HepG2 (cell line): ENCODE measurements around the gene MUSK. TPM values are rescaled to one million over a fixed set of nuclear protein-coding genes. Genes with fewer than 3 reads are reported as not detected.

Source experiments
- ATAC-seq: fragments of 200-7000 bp; cut with Tn5 transposase; 3 replicates; pipeline ENCODE4 v1.9.1; 2020; ENCODE audit warnings: mild to moderate bottlenecking, moderate library complexity
- BruUV-seq: library from RNA; stranded (reverse); fragments of 400-500 nt; replicated peaks from 2 replicates; lab custom pipeline; 2021; lab: Mats Ljungman, UMichigan
- CTCF ChIA-PET: fragments of 300-600 bp; formaldehyde crosslinking; extraction: SDS; loops from one replicate; lab custom pipeline; 2021; ENCODE audit warnings: low total read pairs, inconsistent platforms, low intra/inter-chr PET ratio; lab: Yijun Ruan, JAX
- POLR2A ChIA-PET: fragments of 350-600 bp; sonication (Branson Sonifier 250); formaldehyde crosslinking; loops from one replicate; lab custom pipeline; 2020; ENCODE audit warnings: antibody characterized with exemption, inconsistent platforms; lab: Yijun Ruan, JAX
- DNase-seq: peaks from one replicate; pipeline ENCODE4 v3.0.0-alpha.2; 2015; ENCODE audit warnings: low spot score
- FAIRE-seq: peaks from 3 replicates; lab custom pipeline; 2011; peaks lifted over from hg19 to GRCh38; lab: Jason Lieb, UNC
- H2AFZ ChIP-seq: one replicate; pipeline ENCODE4 v1.6.1; 2011; ENCODE audit warnings: low read length, inconsistent platforms
- H3K27ac ChIP-seq: fragments of 300-600 bp; 3 replicates; pipeline ENCODE4 v1.8.0; 2011; ENCODE audit warnings: mixed run types, mild to moderate bottlenecking, mixed read lengths, low read length, inconsistent platforms; ENCODE audit not compliant: insufficient read depth; ENCODE audit errors: extremely low read length
- H3K27me3 ChIP-seq, 2 experiments: fragments of 200-600 bp in 1 of 2; 2 replicates in 1 of 2; 3 replicates in 1 of 2; pipeline versions ENCODE4 v1.6.0 to v1.8.0; 2011; ENCODE audit warnings: low read length in 2 of 2, mild to moderate bottlenecking in 2 of 2, moderate library complexity in 2 of 2, inconsistent platforms in 1 of 2; ENCODE audit not compliant: insufficient read depth in 2 of 2, control insufficient read depth in 1 of 2
- H3K36me3 ChIP-seq, 2 experiments: fragments of 200-600 bp in 1 of 2; replicated peaks in 1 of 2; 2 replicates in 1 of 2; 3 replicates in 1 of 2; pipeline versions ENCODE4 v1.5.1 to v1.8.0; 2011; ENCODE audit warnings: low read length in 2 of 2, inconsistent platforms in 1 of 2; ENCODE audit not compliant: insufficient read depth in 2 of 2, control insufficient read depth in 1 of 2
- H3K4me1 ChIP-seq: 2 replicates; pipeline ENCODE4 v1.5.1; 2012; ENCODE audit warnings: low read length, inconsistent platforms; ENCODE audit not compliant: insufficient read depth
- H3K4me2 ChIP-seq: 2 replicates; pipeline ENCODE4 v1.6.0; 2011; ENCODE audit warnings: low read depth, low read length, inconsistent platforms
- H3K4me3 ChIP-seq, 3 experiments: fragments of 200-600 bp in 1 of 3; sonication (generic), shearing (Covaris generic) in 1 of 3; replicated peaks in 1 of 3; 2 replicates each; pipeline ENCODE4 v1.5.1; 2011 to 2016; ENCODE audit warnings: low read length in 3 of 3, inconsistent platforms in 2 of 3, low read depth in 2 of 3, mild to moderate bottlenecking in 2 of 3, control low read depth in 1 of 3, mixed read lengths in 1 of 3; ENCODE audit not compliant: insufficient read depth in 1 of 3
- H3K79me2 ChIP-seq: one replicate; pipeline ENCODE4 v1.6.1; 2011; ENCODE audit warnings: low read length, inconsistent platforms; ENCODE audit not compliant: insufficient read depth
- H3K9ac ChIP-seq: 2 replicates; pipeline ENCODE4 v1.6.0; 2011; ENCODE audit warnings: mild to moderate bottlenecking, low read depth, low read length, inconsistent platforms; ENCODE audit not compliant: insufficient read depth
- H3K9me3 ChIP-seq: 2 replicates; pipeline ENCODE4 v1.5.1; 2012; ENCODE audit warnings: mild to moderate bottlenecking, low read length
- H4K20me1 ChIP-seq: 2 replicates; pipeline ENCODE4 v1.6.0; 2011; ENCODE audit warnings: inconsistent platforms, mild to moderate bottlenecking, low read length, moderate library complexity; ENCODE audit not compliant: insufficient read depth
- CREB1 ChIP-seq, 2 experiments: fragments of 450-650 bp in 1 of 2; IDR thresholded peaks; 2 replicates each; pipeline ENCODE4 v1.6.1; 2016 to 2017; ENCODE audit warnings: control low read depth in 1 of 2, mild to moderate bottlenecking in 1 of 2, missing compliant biosample characterization in 1 of 2, missing genetic modification characterization in 1 of 2
- FOSL2 ChIP-seq: sonication (generic); formaldehyde crosslinking; IDR thresholded peaks from 2 replicates; pipeline ENCODE4 v1.4.0; 2020; ENCODE audit warnings: missing genetic modification reagents
- GATAD1 ChIP-seq: IDR thresholded peaks from 2 replicates; pipeline ENCODE4 v1.6.1; 2016; ENCODE audit warnings: missing genetic modification reagents, missing compliant biosample characterization
- HNF1B ChIP-seq: sonication (generic); formaldehyde crosslinking; IDR thresholded peaks from 2 replicates; pipeline ENCODE4 v1.5.1; 2020; ENCODE audit warnings: mild to moderate bottlenecking, moderate library complexity, missing genetic modification reagents
- HOXA3 ChIP-seq: sonication (generic); formaldehyde crosslinking; IDR thresholded peaks from 2 replicates; pipeline ENCODE4 v1.5.0; 2020; ENCODE audit warnings: missing genetic modification reagents
- MNT ChIP-seq: fragments of 450-650 bp; IDR thresholded peaks from 2 replicates; pipeline ENCODE4 v1.6.1; 2016
- NFATC3 ChIP-seq: sonication (generic); formaldehyde crosslinking; IDR thresholded peaks from 2 replicates; pipeline ENCODE4 v1.5.1; 2020; ENCODE audit warnings: mild to moderate bottlenecking, missing genetic modification reagents
- NFIB ChIP-seq: sonication (generic); formaldehyde crosslinking; IDR thresholded peaks from 2 replicates; pipeline ENCODE4 v1.9.0; 2021; ENCODE audit warnings: missing genetic modification reagents, mild to moderate bottlenecking, borderline replicate concordance
- ZNF546 ChIP-seq: sonication (generic); formaldehyde crosslinking; conservative IDR thresholded peaks from 2 replicates; pipeline ENCODE4 v1.8.1; 2023; ENCODE audit warnings: mild to moderate bottlenecking, missing genetic modification reagents
- ZNF703 ChIP-seq: sonication (generic); formaldehyde crosslinking; IDR thresholded peaks from 2 replicates; pipeline ENCODE4 v1.5.1; 2020; ENCODE audit warnings: missing genetic modification reagents, mild to moderate bottlenecking, moderate library complexity, borderline replicate concordance
- WGBS: methylation state at CpG from one replicate; pipeline ENCODE4 v1.1.6; 2017; ENCODE audit warnings: low lambda C conversion rate; 5-methylcytosine and 5-hydroxymethylcytosine counted together
- in situ Hi-C: cut with HindIII; loops from 2 replicates; pipeline ENCODE4 v1.10.0; 2017; ENCODE audit warnings: low pct_unique_long_range_greater_than_20kb; ENCODE audit not compliant: extremely low pct_ligation_motif_present
- intact Hi-C: fragments of 100-400 bp; cut with micrococcal nuclease; formaldehyde crosslinking; loops from one replicate; pipeline ENCODE4 v1.10.0; 2022; ENCODE audit not compliant: unreplicated experiment
- polyA plus RNA-seq, 8 experiments: library from polyadenylated mRNA; depleted of rRNA in 3 of 8; stranded (reverse) in 7 of 8; unstranded in 1 of 8; fragments of >200 nt; fragmentation: Illumina TruSeq in 4 of 8; extraction: Trizol in 4 of 8; gene quantifications; 2 replicates each; pipeline versions ENCODE4 v1.2.1 to v1.2.3, GENCODE V29; 2011 to 2016; ENCODE audit warnings: low read depth in 4 of 8, missing spikeins in 1 of 8, mixed read lengths in 1 of 8; ENCODE audit not compliant: insufficient read depth in 1 of 8
- total RNA-seq, 5 experiments: library from RNA; depleted of rRNA; stranded (reverse); fragments of >200 nt; fragmentation: Illumina TruSeq; extraction: Trizol; gene quantifications; 2 replicates each; pipeline ENCODE4 v1.2.3, GENCODE V29; 2016; ENCODE audit warnings: low read depth in 1 of 5
- TF ChIP-seq, protein P1 (sequence below): sonication (generic); formaldehyde crosslinking; IDR thresholded peaks from 2 replicates; pipeline ENCODE4 v1.9.0; 2021; ENCODE audit warnings: missing genetic modification reagents, mild to moderate bottlenecking, borderline replicate concordance

The MUSK gene
- total and polyA plus RNA-seq, 2 of the 13 experiments (the other 11 are each of a cell fraction or from before 2014, with no cell fraction given), result not detected

GRCh38 chr9:110688329-110688728 is 19.7 kb downstream of the MUSK start:
- Histone ChIP-seq H3K27me3 (no peaks in the 10 kb centered on the region), H3K4me3 (no peak overlapping the region), H4K20me1 (no peaks in the 10 kb centered on the region), H2AFZ (no peak overlapping the region), H3K4me1 (no peaks in the 10 kb centered on the region), H3K79me2 (no peaks in the 10 kb centered on the region), H3K9ac (no peak overlapping the region), H3K27ac (no peak overlapping the region), H3K36me3 (no peaks in the 10 kb centered on the region), H3K4me2 (no peak overlapping the region), H3K9me3 (no peaks in the 10 kb centered on the region)
- intact Hi-C loops, result no loop called here
- no TSS peak for BruUV-seq
- no peak for FAIRE-seq
- WGBS, result 5% methylated on average over 5 of the region's 5 CpGs
- no peak for ATAC-seq
- CTCF ChIA-PET, result no interaction called here
- in situ Hi-C loops, result no loop called here
- TF ChIP-seq GATAD1 (CRISPR knock-in tag), result no peak
- peak; percentile 40; the same call in 1 of the 2 replicates for TF ChIP-seq MNT
- TF ChIP-seq ZNF546 (CRISPR knock-in tag), result no peak
- POLR2A ChIA-PET, result no interaction called here
- DNase-seq, result no peak

- peak; percentile 8 for FAIRE-seq
- in situ Hi-C loops, result no loop called here
- Histone ChIP-seq H3K36me3 (no peaks in the 10 kb centered on the region), H4K20me1 (no peaks in the 10 kb centered on the region), H3K9ac (no peak overlapping the region), H3K9me3 (no peaks in the 10 kb centered on the region), H3K79me2 (no peaks in the 10 kb centered on the region), H3K4me2 (no peak overlapping the region), H3K27ac (no peak overlapping the region), H3K4me3 (no peak overlapping the region), H3K4me1 (no peaks in the 10 kb centered on the region), H3K27me3 (no peaks in the 10 kb centered on the region), H2AFZ (no peak overlapping the region)
- no TSS peak for BruUV-seq
- ChIA-PET CTCF (no interaction called here), POLR2A (no interaction called here)
- intact Hi-C loops, result no loop called here
- ATAC-seq, result no peak
- DNase-seq, result peak; percentile 18
- 42% methylated on average over 5 of the region's 5 CpGs for WGBS
- no peak for TF ChIP-seq NFIB (CRISPR knock-in tag)
- TF ChIP-seq CREB1 (IDR thresholded peaks at IDR 0.05), result 0 out of 2 replicates have a peak, but pooled peaks have one; percentile 1
- no peak for TF ChIP-seq CREB1 (CRISPR knock-in tag; IDR thresholded peaks at IDR 0.05)
- no peak for TF ChIP-seq HOXA3 (CRISPR knock-in tag)
- peak; percentile 80 for TF ChIP-seq FOSL2
- no peak for TF ChIP-seq ZNF703
- TF ChIP-seq NFATC3, result no peak
- TF ChIP-seq, protein P1, sequence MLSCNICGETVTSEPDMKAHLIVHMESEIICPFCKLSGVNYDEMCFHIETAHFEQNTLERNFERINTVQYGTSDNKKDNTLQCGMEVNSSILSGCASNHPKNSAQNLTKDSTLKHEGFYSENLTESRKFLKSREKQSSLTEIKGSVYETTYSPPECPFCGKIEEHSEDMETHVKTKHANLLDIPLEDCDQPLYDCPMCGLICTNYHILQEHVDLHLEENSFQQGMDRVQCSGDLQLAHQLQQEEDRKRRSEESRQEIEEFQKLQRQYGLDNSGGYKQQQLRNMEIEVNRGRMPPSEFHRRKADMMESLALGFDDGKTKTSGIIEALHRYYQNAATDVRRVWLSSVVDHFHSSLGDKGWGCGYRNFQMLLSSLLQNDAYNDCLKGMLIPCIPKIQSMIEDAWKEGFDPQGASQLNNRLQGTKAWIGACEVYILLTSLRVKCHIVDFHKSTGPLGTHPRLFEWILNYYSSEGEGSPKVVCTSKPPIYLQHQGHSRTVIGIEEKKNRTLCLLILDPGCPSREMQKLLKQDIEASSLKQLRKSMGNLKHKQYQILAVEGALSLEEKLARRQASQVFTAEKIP (CRISPR knock-in tag), result no peak
- no peak for TF ChIP-seq HNF1B (CRISPR knock-in tag)
These were observed 22.5 kb downstream of the MUSK start for GRCh38 chr9:110691002-110691549.
